ENCODE data around the gene CYTIP.

GRCh38 chr2:157460897-157461296 is 17.0 kb upstream of the CYTIP start:
- no peak for TF ChIP-seq POLR2A (IDR thresholded peaks at IDR 0.05; ENCODE audit: low read depth)
- TF ChIP-seq CTCF (IDR thresholded peaks at IDR 0.05) = no peak
- TF ChIP-seq EP300 (IDR thresholded peaks at IDR 0.05) = no peak
